Measurements from ENCODE around the gene SPATA9.

GRCh38 chr5:95660060-95660459, 22.7 kb downstream of the SPATA9 start:
- TF ChIP-seq ZSCAN29 (CRISPR knock-in tag; conservative IDR thresholded peaks at IDR 0.05) (no peak), HDAC6 (IDR thresholded peaks at IDR 0.05; ENCODE audit: low read depth, low read length) (no peak), EP300 (IDR thresholded peaks at IDR 0.05; ENCODE audit: low read depth in 2 of 2, low read length in 2 of 2) (no peak), EP300 (CRISPR knock-in tag; IDR thresholded peaks at IDR 0.05; ENCODE audit: borderline replicate concordance) (no peak), KDM3A (CRISPR knock-in tag; IDR thresholded peaks at IDR 0.05; ENCODE audit: low read depth) (no peak), KAT7 (CRISPR knock-in tag; IDR thresholded peaks at IDR 0.05; ENCODE audit: borderline replicate concordance) (no peak), PHF20 (CRISPR knock-in tag; IDR thresholded peaks at IDR 0.05) (no peak), ELF1 (CRISPR knock-in tag; IDR thresholded peaks at IDR 0.05) (no peak), REST (IDR thresholded peaks at IDR 0.05; ENCODE audit: borderline replicate concordance in 1 of 2, low read depth in 1 of 2, low read length in 2 of 2) (no peak)
